GM19035 (cell line): Measurements from ENCODE around the gene THRA.

Source experiments
- ATAC-seq: cut with Tn5 transposase; IDR thresholded peaks from one replicate; pipeline ENCODE4 v1.9.1; 2021; ENCODE audit not compliant: unreplicated experiment

THRA gene

DNA sequence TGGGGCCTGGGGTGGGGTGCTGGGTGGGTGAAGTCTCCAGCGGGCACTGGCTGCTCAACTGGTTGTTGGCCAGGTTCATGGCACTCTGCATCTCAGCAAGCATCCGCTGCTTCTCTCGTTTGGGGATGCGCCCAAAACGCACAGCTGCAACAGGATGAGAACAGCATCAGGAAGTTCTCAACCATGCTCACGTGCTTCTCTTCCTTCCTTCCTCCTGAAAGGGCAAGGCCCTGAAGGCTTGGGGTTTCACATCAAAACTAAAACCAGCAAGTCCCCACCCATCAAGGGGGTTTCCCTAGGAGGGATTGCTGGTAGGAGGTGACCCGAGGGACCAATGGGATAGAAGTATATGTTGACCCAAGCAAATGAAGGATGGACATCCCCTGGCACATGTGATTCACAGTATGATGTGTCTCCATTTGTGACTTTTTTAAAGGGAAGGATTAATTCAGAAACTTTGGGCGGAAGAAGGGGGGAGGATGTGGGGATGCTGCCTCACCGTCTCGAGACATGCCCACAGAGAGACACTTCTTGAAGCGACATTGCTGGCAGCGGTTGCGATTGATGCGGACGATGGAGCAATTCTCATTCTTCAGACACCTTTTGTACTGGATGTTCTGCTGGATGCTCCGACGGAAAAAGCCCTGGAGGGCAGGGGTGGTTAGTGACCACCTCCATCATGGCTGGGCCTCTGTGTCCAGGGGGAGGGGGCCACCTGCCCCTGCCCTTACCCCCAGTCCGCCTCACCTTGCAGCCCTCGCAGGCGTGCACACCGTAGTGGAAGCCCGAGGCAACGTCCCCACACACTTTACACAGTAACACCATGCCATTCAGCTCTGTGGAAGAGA lies 33.4 kb downstream of the THRA start:
- peak; percentile 48 for ATAC-seq

DNA sequence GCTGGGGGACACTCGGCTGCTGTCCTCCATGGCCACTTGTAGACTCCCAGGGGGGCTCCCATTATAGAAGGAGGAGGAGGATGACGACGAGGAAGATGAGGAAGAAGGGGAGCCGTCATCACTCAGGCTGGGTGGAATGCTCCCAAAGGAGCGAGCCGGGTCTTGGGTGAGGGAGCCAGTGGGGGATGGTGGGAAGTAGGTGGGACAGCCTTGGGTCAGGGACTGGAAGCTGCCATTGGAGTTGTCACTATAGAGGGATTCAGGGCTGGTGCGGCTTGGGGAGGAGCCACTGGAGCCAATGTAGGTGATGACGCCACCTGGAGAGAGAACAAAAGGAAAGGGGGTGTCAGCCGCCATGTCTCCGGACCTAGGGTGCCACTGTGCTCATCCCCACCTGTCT lies 34.3 kb downstream of the THRA start:
- no peak for ATAC-seq

GRCh38 chr17:40097931-40098845 lies 35.4 kb downstream of the THRA start:
- no peak for ATAC-seq

GRCh38 chr17:40098846-40099618 lies 36.3 kb downstream of the THRA start:
- ATAC-seq, result peak; percentile 60

GRCh38 chr17:40099619-40100418 lies 37.1 kb downstream of the THRA start:
- no peak for ATAC-seq

- ATAC-seq, result no peak
Measured at GRCh38 chr17:40100419-40100668, 37.6 kb downstream of the THRA start, which contains the start of gene NR1D1. Gene NR1D1, minus strand, starts transcription at chr17:40100589. Its CDS starts 495 bp downstream, at chr17:40100094.

- ATAC-seq, result peak; percentile 32
Measured at GRCh38 chr17:40100669-40101366, 38.1 kb downstream of the THRA start.

GRCh38 chr17:40101367-40102210 lies 38.8 kb downstream of the THRA start:
- no peak for ATAC-seq

DNA sequence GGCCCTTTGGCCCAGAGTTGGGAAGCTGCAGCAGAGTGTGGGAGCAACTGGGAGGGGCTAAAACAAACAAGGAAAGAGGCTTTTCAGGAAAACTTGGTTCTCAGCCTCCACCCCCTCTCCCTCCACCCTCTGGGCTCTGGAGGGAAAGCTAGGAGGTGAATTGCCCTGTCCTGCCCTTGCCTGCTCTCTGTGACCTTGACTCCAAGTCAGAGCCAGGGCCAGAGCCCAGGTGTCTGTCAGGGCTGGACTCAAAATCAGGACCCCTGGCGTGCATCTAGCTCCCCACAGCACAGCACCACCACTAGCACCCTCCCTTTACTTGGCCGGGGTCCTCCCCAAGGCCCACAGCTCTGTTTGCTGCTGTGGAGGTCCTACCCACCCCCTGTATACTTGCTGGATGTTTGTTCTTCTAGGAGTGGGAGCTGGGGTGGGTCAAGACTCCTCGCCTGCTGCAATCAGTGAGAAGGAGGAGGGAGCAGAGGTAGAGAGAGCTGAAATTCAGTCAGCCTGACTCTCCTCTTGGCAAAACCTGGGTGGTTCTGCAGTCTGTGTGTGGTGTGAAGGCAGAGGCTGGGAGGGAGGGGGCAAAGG lies 40.4 kb downstream of the THRA start:
- no peak for ATAC-seq

- ATAC-seq, result no peak
Measured at GRCh38 chr17:40103688-40104087, 40.9 kb downstream of the THRA start.

- no peak for ATAC-seq
Measured at GRCh38 chr17:40104594-40105486, 42.1 kb downstream of the THRA start.

DNA sequence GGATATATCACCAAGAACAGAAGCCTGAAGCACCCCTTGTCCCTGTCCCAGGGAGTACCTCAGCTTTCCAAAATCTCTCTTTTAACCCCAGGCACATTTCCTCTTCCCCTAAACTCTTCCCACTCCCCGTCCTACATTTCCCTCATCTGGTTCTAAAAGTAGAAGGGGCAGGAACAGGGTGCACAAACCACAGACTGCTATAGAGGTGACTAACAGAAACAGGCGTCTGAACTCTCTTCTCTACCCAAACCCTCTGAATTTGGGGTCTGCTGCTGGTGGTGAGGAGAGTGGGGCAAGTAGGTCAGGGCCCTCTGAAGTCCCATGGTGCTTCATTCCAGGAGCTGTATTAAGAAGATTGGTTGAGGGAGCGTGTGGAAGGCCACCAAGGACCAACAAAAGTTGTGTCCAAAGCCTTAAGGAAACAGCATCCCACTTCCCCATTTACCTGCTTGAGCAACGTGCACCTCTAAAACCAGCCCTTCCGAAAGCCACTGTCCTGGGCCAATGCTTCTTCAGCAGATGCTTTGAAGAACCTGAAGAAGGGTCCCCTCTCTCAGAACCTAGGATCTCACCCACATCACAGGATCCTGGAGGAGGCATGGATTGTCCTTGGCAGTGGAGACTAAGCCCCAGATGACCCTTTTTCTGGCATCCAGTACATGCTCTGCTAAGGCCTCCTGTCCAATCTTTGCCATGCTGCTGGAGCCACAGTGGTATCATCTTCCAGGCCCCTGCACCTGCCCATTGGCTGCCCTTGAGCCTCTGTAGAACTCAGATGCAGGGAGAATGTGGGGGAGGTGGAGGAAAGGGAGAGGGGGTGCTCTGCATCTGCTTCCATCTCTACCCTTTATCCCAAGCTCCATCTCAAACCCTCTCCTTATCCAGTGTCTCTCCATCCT lies 43.3 kb downstream of the THRA start:
- ATAC-seq, result no peak

DNA sequence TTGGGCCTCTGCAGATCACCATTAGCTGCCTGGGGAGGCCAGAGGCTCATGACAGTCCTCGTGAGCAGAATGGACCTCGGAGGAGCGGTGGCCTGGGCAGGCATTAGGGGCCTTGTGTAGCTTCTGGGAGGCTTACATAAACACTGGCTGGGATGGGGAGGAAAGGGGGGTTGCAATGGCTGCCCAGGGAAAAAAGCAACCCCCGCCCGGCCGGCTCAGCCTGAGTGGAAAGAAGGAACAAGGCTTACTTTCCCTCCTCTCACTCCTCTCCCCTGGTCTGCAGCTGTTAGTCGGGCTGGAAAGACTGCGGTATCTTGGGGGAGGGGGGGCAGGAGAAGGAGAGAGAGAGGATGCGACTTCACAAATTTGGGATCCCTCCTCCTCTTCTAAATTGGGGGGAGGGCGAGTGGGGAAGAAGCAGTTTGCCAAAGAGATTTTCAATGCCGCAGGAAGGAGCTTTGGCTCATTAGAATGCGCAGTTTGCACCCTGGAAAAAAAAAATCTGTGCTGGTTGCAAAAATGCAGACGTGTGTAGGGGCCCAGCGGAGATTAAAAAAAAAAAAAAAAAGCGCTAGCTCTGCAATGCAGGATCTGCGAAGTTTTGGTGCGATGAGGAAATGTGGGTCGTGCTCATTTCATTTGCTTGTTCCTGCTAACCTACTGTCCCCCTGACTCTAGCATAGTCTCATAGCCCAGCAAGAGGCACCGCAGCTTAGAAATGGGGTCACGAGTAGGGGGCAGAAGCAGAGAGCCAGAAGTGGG lies 44.2 kb downstream of the THRA start:
- no peak for ATAC-seq

- ATAC-seq, result no peak
Measured at GRCh38 chr17:40107522-40108174, 44.9 kb downstream of the THRA start.
